Measurements from ENCODE around the gene KCTD21.

The KCTD21 gene

GRCh38 chr11:78205691-78206090, 17.3 kb upstream of the KCTD21 start:
- Histone ChIP-seq H3K4me2 (ENCODE audit: low read depth, low read length) (no peak overlapping the region), H3K9me3 (replicated peaks; ENCODE audit: insufficient read depth, low read length) (no peaks in the 10 kb centered on the region), H3K9ac (ENCODE audit: low read length) (no peak overlapping the region), H3K4me1 (ENCODE audit: low read length) (peaks cover 10% of the 10 kb centered on the region), H3K27me3 (replicated peaks; ENCODE audit: insufficient read depth, low read length) (no peaks in the 10 kb centered on the region), H3K27ac (ENCODE audit: low read length) (no peak overlapping the region), H3K79me2 (ENCODE audit: low read length) (no peaks in the 10 kb centered on the region), H3K9me2 (replicated peaks; ENCODE audit: insufficient read depth, low read length) (no peaks in the 10 kb centered on the region), H3F3A (ENCODE audit: insufficient read depth, low read length) (no peaks in the 10 kb centered on the region), H2AFZ (ENCODE audit: low read length) (no peak overlapping the region), H3K36me3 (replicated peaks; ENCODE audit: insufficient read depth, low read length) (no peaks in the 10 kb centered on the region), H3K4me3 (ENCODE audit: low read length) (no peak overlapping the region), H4K20me1 (ENCODE audit: insufficient read depth, low read length) (no peaks in the 10 kb centered on the region)
- DNase-seq: no peak
- TF ChIP-seq, protein P1, sequence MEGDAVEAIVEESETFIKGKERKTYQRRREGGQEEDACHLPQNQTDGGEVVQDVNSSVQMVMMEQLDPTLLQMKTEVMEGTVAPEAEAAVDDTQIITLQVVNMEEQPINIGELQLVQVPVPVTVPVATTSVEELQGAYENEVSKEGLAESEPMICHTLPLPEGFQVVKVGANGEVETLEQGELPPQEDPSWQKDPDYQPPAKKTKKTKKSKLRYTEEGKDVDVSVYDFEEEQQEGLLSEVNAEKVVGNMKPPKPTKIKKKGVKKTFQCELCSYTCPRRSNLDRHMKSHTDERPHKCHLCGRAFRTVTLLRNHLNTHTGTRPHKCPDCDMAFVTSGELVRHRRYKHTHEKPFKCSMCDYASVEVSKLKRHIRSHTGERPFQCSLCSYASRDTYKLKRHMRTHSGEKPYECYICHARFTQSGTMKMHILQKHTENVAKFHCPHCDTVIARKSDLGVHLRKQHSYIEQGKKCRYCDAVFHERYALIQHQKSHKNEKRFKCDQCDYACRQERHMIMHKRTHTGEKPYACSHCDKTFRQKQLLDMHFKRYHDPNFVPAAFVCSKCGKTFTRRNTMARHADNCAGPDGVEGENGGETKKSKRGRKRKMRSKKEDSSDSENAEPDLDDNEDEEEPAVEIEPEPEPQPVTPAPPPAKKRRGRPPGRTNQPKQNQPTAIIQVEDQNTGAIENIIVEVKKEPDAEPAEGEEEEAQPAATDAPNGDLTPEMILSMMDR (IDR thresholded peaks at IDR 0.05; ENCODE audit: low read length): no peak
- TF ChIP-seq EZH2phosphoT487 (IDR thresholded peaks at IDR 0.05; ENCODE audit: low read length) (no peak), EZH2 (optimal IDR thresholded peaks at IDR 0.05; ENCODE audit: low read depth, low read length) (no peak)

DNA sequence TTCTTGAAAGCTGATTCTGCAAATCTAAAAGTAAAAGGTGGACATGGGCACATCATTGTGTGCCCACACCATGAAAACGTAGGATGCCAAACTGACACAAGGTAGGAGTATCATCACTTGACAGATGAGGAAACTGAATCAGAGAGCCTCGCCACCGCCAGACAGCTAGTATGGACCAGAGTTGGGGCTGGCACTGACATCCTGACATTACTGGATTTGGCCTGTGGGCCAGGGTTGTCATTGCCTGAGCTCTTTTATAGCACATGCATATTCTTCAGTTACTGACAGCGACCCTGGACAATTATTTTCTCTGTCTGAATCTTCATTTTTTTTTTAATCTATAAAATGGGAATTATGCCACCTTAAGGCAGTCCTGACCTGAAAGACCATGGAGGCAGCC, 16.8 kb upstream of the KCTD21 start:
- no peaks in the 10 kb centered on the region for H3K36me3 ChIP-seq (replicated peaks; ENCODE audit: insufficient read depth, low read length)
- H3F3A ChIP-seq (ENCODE audit: insufficient read depth, low read length): no peaks in the 10 kb centered on the region
- no peak overlapping the region for H2AFZ ChIP-seq (ENCODE audit: low read length)
- H4K20me1 ChIP-seq (ENCODE audit: insufficient read depth, low read length): no peaks in the 10 kb centered on the region
- H3K27me3 ChIP-seq (replicated peaks; ENCODE audit: insufficient read depth, low read length): no peaks in the 10 kb centered on the region
- H3K4me2 ChIP-seq (ENCODE audit: low read depth, low read length): no peak overlapping the region
- TF ChIP-seq, protein P1 (IDR thresholded peaks at IDR 0.05; ENCODE audit: low read length): no peak
- TF ChIP-seq EZH2phosphoT487 (IDR thresholded peaks at IDR 0.05; ENCODE audit: low read length) (no peak), EZH2 (optimal IDR thresholded peaks at IDR 0.05; ENCODE audit: low read depth, low read length) (no peak)
- H3K4me1 ChIP-seq (ENCODE audit: low read length): peaks cover 10% of the 10 kb centered on the region
- DNase-seq: no peak
- H3K9me2 ChIP-seq (replicated peaks; ENCODE audit: insufficient read depth, low read length): no peaks in the 10 kb centered on the region
- H3K79me2 ChIP-seq (ENCODE audit: low read length): no peaks in the 10 kb centered on the region
- H3K9me3 ChIP-seq (replicated peaks; ENCODE audit: insufficient read depth, low read length): no peaks in the 10 kb centered on the region
- no peak overlapping the region for H3K4me3 ChIP-seq (ENCODE audit: low read length)
- no peak overlapping the region for H3K27ac ChIP-seq (ENCODE audit: low read length)
- no peak overlapping the region for H3K9ac ChIP-seq (ENCODE audit: low read length)

- H3K79me2 ChIP-seq (ENCODE audit: low read length): no peaks in the 10 kb centered on the region
- peak overlapping the region; percentile 33; the same call in 1 of the 2 replicates for H3K4me2 ChIP-seq (ENCODE audit: low read depth, low read length)
- H3K36me3 ChIP-seq (replicated peaks; ENCODE audit: insufficient read depth, low read length): no peaks in the 10 kb centered on the region
- no peak overlapping the region for H3K27ac ChIP-seq (ENCODE audit: low read length)
- no peaks in the 10 kb centered on the region for H4K20me1 ChIP-seq (ENCODE audit: insufficient read depth, low read length)
- H3K4me3 ChIP-seq (ENCODE audit: low read length): no peak overlapping the region
- no peak overlapping the region for H2AFZ ChIP-seq (ENCODE audit: low read length)
- no peak for TF ChIP-seq EZH2phosphoT487 (IDR thresholded peaks at IDR 0.05; ENCODE audit: low read length)
- no peaks in the 10 kb centered on the region for H3K9me2 ChIP-seq (replicated peaks; ENCODE audit: insufficient read depth, low read length)
- H3K27me3 ChIP-seq (replicated peaks; ENCODE audit: insufficient read depth, low read length): no peaks in the 10 kb centered on the region
- no peak for DNase-seq
- no peaks in the 10 kb centered on the region for H3K9me3 ChIP-seq (replicated peaks; ENCODE audit: insufficient read depth, low read length)
- peaks cover 10% of the 10 kb centered on the region for H3K4me1 ChIP-seq (ENCODE audit: low read length)
- no peak overlapping the region for H3K9ac ChIP-seq (ENCODE audit: low read length)
- no peaks in the 10 kb centered on the region for H3F3A ChIP-seq (ENCODE audit: insufficient read depth, low read length)
These were observed 14.8 kb upstream of the KCTD21 start for GRCh38 chr11:78203184-78203583.

GRCh38 chr11:78202733-78203167, 14.3 kb upstream of the KCTD21 start:
- H2AFZ ChIP-seq (ENCODE audit: low read length): peak overlapping the region; percentile 19; the same call in 1 of the 2 replicates
- H3K79me2 ChIP-seq (ENCODE audit: low read length): no peaks in the 10 kb centered on the region
- H4K20me1 ChIP-seq (ENCODE audit: insufficient read depth, low read length): no peaks in the 10 kb centered on the region
- TF ChIP-seq, protein P1 (IDR thresholded peaks at IDR 0.05; ENCODE audit: low read length): no peak
- TF ChIP-seq EZH2phosphoT487 (IDR thresholded peaks at IDR 0.05; ENCODE audit: low read length) (no peak), EZH2 (optimal IDR thresholded peaks at IDR 0.05; ENCODE audit: low read depth, low read length) (no peak)
- no peaks in the 10 kb centered on the region for H3K9me2 ChIP-seq (replicated peaks; ENCODE audit: insufficient read depth, low read length)
- H3K9me3 ChIP-seq (replicated peaks; ENCODE audit: insufficient read depth, low read length): no peaks in the 10 kb centered on the region
- peak overlapping the region; percentile 33; the same call in 1 of the 2 replicates for H3K4me2 ChIP-seq (ENCODE audit: low read depth, low read length)
- no peaks in the 10 kb centered on the region for H3K27me3 ChIP-seq (replicated peaks; ENCODE audit: insufficient read depth, low read length)
- H3K27ac ChIP-seq (ENCODE audit: low read length): no peak overlapping the region
- peak; percentile 53 for DNase-seq
- H3K36me3 ChIP-seq (replicated peaks; ENCODE audit: insufficient read depth, low read length): no peaks in the 10 kb centered on the region
- no peaks in the 10 kb centered on the region for H3F3A ChIP-seq (ENCODE audit: insufficient read depth, low read length)
- no peak overlapping the region for H3K4me3 ChIP-seq (ENCODE audit: low read length)
- H3K4me1 ChIP-seq (ENCODE audit: low read length): peaks cover 10% of the 10 kb centered on the region
- H3K9ac ChIP-seq (ENCODE audit: low read length): no peak overlapping the region
